Liver (tissue), 9 donors: Measurements from ENCODE around the gene TP73. TPM values are rescaled to one million over a fixed set of nuclear protein-coding genes. Genes with fewer than 3 reads are reported as not detected.

ENCODE experiments used
- DNase-seq: peaks from one replicate; pipeline ENCODE4 v3.0.0-alpha.2; 2017; ENCODE audit warnings: low spot score
- H3K27ac ChIP-seq, 2 donors: one replicate each; pipeline ENCODE4 v1.7.0; 2013; ENCODE audit warnings: inconsistent platforms in 2 of 2, low read length in 2 of 2, control low read depth in 1 of 2, low read depth in 1 of 2, mild to moderate bottlenecking in 1 of 2
- H3K27me3 ChIP-seq, 4 donors: one replicate each; pipeline versions ENCODE4 v1.6.1 to v1.7.0; 2013; ENCODE audit warnings: low read length in 3 of 4, inconsistent platforms in 1 of 4, mild to moderate bottlenecking in 1 of 4, moderate library complexity in 1 of 4; ENCODE audit not compliant: control insufficient read depth in 4 of 4, insufficient read depth in 4 of 4
- H3K36me3 ChIP-seq, 4 donors: one replicate each; pipeline versions ENCODE4 v1.6.1 to v1.7.0; 2013; ENCODE audit warnings: low read length in 3 of 4, mild to moderate bottlenecking in 3 of 4, low read depth in 1 of 4, moderate library complexity in 1 of 4; ENCODE audit not compliant: control insufficient read depth in 4 of 4, insufficient read depth in 3 of 4
- H3K4me1 ChIP-seq, 4 donors: one replicate each; pipeline versions ENCODE4 v1.6.1 to v1.7.0; 2013; ENCODE audit warnings: low read length in 3 of 4, mild to moderate bottlenecking in 3 of 4, moderate library complexity in 1 of 4; ENCODE audit not compliant: control insufficient read depth in 4 of 4, insufficient read depth in 4 of 4
- H3K4me3 ChIP-seq, 3 donors: one replicate each; pipeline versions ENCODE4 v1.6.1 to v1.7.0; 2013; ENCODE audit warnings: low read length in 3 of 3, control low read depth in 1 of 3, low read depth in 1 of 3, mild to moderate bottlenecking in 1 of 3
- H3K9ac ChIP-seq, 2 donors: one replicate each; pipeline ENCODE4 v1.7.0; 2013; ENCODE audit warnings: low read length in 2 of 2, mild to moderate bottlenecking in 2 of 2, moderate library complexity in 2 of 2, control low read depth in 1 of 2, low read depth in 1 of 2
- H3K9me3 ChIP-seq, 4 donors: one replicate each; pipeline versions ENCODE4 v1.6.1 to v1.7.0; 2013; ENCODE audit warnings: low read length in 3 of 4; ENCODE audit not compliant: control insufficient read depth in 4 of 4
- EGR1 ChIP-seq, 2 donors: IDR thresholded peaks; 2 replicates each; pipeline ENCODE4 v1.6.1; 2016 to 2018; ENCODE audit warnings: antibody characterized with exemption in 2 of 2, low read depth in 2 of 2
- FOXA1 ChIP-seq: IDR thresholded peaks from 2 replicates; pipeline ENCODE4 v1.6.1; 2016; ENCODE audit warnings: antibody characterized with exemption
- FOXA2 ChIP-seq: IDR thresholded peaks from 2 replicates; pipeline ENCODE4 v1.6.1; 2016; ENCODE audit warnings: antibody characterized with exemption
- GABPA ChIP-seq, 2 donors: IDR thresholded peaks in 1 of 2; conservative IDR thresholded peaks in 1 of 2; 2 replicates each; pipeline ENCODE4 v1.6.1; 2016; ENCODE audit warnings: antibody characterized with exemption in 2 of 2, mild to moderate bottlenecking in 1 of 2, moderate library complexity in 1 of 2
- HNF4A ChIP-seq, 2 donors: conservative IDR thresholded peaks; 2 replicates each; pipeline ENCODE4 v1.6.1; 2016; ENCODE audit warnings: antibody characterized with exemption in 2 of 2, mild to moderate bottlenecking in 2 of 2
- HNF4G ChIP-seq: IDR thresholded peaks from 2 replicates; pipeline ENCODE4 v1.6.1; 2016; ENCODE audit warnings: antibody characterized with exemption
- JUND ChIP-seq, 2 donors: IDR thresholded peaks; 2 replicates each; pipeline ENCODE4 v1.6.1; 2016; ENCODE audit warnings: antibody characterized with exemption in 2 of 2
- MAX ChIP-seq: IDR thresholded peaks from 2 replicates; pipeline ENCODE4 v1.6.1; 2016; ENCODE audit warnings: antibody characterized with exemption
- NR2F2 ChIP-seq: IDR thresholded peaks from 2 replicates; pipeline ENCODE4 v1.6.1; 2016; ENCODE audit warnings: antibody characterized with exemption
- RAD21 ChIP-seq, 2 donors: IDR thresholded peaks; 2 replicates each; pipeline ENCODE4 v1.6.1; 2016; ENCODE audit warnings: antibody characterized with exemption in 2 of 2, mild to moderate bottlenecking in 2 of 2
- RXRA ChIP-seq, 2 donors: IDR thresholded peaks; 2 replicates each; pipeline ENCODE4 v1.6.1; 2017 to 2018; ENCODE audit warnings: antibody characterized with exemption in 2 of 2, mild to moderate bottlenecking in 1 of 2
- SP1 ChIP-seq: IDR thresholded peaks from 2 replicates; pipeline ENCODE4 v1.6.1; 2018; ENCODE audit warnings: antibody characterized with exemption, mild to moderate bottlenecking
- TAF1 ChIP-seq: conservative IDR thresholded peaks from 2 replicates; pipeline ENCODE4 v1.6.1; 2016; ENCODE audit warnings: antibody characterized with exemption, mild to moderate bottlenecking
- YY1 ChIP-seq: IDR thresholded peaks from 2 replicates; pipeline ENCODE4 v1.6.1; 2016; ENCODE audit warnings: antibody characterized with exemption, mild to moderate bottlenecking
- WGBS: extraction: QIAGEN DNeasy Blood & Tissue Kit; methylation state at CpG from one replicate; pipeline ENCODE4 v1.1.7; 2013; 5-methylcytosine and 5-hydroxymethylcytosine counted together
- polyA plus RNA-seq, 2 donors: library from polyadenylated mRNA; stranded (reverse) in 1 of 2; unstranded in 1 of 2; fragments of 200-250 nt in 1 of 2; fragments of >200 nt in 1 of 2; fragmentation: Nextera tagmentation in 1 of 2; extraction: Ambion mirVana in 1 of 2; gene quantifications; one replicate each; pipeline versions ENCODE4 v1.2.1 to v1.2.3, GENCODE V29; 2013 to 2015
- total RNA-seq, 2 donors: library from RNA; depleted of rRNA; stranded (reverse); fragments of >200 nt; gene quantifications; one replicate each; pipeline ENCODE4 v1.2.3, GENCODE V29; 2014
- TF ChIP-seq, protein P1 (sequence below): IDR thresholded peaks from 2 replicates; pipeline ENCODE4 v1.6.1; 2016; ENCODE audit warnings: antibody characterized with exemption, mild to moderate bottlenecking
- TF ChIP-seq, protein P2 (sequence below): fragments of 150-350 bp; IDR thresholded peaks from 2 replicates; pipeline ENCODE4 v1.5.1; 2017; ENCODE audit warnings: improper control_type of control experiment, low read depth, low read length; ENCODE audit not compliant: missing input control
- TF ChIP-seq, protein P3 (sequence below): IDR thresholded peaks from 2 replicates; pipeline ENCODE4 v1.6.1; 2016; ENCODE audit warnings: antibody characterized with exemption
- TF ChIP-seq, protein P4 (sequence below): IDR thresholded peaks from 2 replicates; pipeline ENCODE4 v1.6.1; 2016; ENCODE audit warnings: antibody characterized with exemption
- donor health status: healthy.
- donor health status: healthy.
- donor health status: healthy.
- donor health status: healthy.
- donor health status: healthy.

TP73 gene
- total and polyA plus RNA-seq, 4 donors = 0.08 to 0.29 (median 0.18) TPM

DNA sequence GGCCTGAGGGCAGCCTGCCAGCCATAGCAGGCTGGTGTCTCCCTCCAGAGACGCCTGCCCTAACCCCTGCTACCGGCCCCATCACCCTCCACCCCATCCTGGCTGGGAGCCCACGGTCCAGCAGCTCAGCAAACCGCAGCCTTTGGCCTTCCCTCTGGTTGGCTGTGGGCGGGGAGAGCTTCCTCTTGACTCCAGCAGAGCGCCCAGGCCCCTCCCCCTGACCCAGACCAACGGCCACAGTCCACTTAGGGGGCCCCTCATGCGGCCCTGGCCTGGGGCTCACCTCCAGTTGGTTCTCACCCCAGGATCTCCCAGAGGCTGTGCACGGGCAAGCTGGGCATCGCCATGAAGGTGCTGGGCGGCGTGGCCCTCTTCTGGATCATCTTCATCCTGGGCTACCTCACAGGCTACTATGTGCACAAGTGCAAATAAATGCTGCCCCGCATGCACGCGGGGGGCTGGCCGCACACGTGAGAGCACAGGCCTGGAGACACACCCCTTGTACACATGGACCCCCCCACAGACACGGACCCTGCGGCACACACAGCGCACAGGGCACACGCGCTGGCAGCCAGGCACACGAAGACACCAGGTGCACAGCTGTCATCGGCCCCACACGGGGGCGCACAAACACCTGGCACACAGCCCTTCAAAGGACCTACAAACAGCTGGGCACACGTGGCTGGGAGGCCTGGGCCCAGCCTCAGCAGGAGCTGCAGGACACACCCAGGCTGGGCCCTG is 123.3 kb downstream of the TP73 start:
- TF ChIP-seq HNF4A (conservative IDR thresholded peaks at IDR 0.05) = peak in 1 of 2 donors; percentile 57
- TF ChIP-seq FOXA2 = no peak
- TF ChIP-seq NR2F2 = no peak
- TF ChIP-seq, protein P1, sequence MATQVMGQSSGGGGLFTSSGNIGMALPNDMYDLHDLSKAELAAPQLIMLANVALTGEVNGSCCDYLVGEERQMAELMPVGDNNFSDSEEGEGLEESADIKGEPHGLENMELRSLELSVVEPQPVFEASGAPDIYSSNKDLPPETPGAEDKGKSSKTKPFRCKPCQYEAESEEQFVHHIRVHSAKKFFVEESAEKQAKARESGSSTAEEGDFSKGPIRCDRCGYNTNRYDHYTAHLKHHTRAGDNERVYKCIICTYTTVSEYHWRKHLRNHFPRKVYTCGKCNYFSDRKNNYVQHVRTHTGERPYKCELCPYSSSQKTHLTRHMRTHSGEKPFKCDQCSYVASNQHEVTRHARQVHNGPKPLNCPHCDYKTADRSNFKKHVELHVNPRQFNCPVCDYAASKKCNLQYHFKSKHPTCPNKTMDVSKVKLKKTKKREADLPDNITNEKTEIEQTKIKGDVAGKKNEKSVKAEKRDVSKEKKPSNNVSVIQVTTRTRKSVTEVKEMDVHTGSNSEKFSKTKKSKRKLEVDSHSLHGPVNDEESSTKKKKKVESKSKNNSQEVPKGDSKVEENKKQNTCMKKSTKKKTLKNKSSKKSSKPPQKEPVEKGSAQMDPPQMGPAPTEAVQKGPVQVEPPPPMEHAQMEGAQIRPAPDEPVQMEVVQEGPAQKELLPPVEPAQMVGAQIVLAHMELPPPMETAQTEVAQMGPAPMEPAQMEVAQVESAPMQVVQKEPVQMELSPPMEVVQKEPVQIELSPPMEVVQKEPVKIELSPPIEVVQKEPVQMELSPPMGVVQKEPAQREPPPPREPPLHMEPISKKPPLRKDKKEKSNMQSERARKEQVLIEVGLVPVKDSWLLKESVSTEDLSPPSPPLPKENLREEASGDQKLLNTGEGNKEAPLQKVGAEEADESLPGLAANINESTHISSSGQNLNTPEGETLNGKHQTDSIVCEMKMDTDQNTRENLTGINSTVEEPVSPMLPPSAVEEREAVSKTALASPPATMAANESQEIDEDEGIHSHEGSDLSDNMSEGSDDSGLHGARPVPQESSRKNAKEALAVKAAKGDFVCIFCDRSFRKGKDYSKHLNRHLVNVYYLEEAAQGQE = no peak
- no peak for TF ChIP-seq GABPA (IDR thresholded peaks at IDR 0.05 in 1 of 2, conservative IDR thresholded peaks at IDR 0.05 in 1 of 2)
- TF ChIP-seq, protein P2, sequence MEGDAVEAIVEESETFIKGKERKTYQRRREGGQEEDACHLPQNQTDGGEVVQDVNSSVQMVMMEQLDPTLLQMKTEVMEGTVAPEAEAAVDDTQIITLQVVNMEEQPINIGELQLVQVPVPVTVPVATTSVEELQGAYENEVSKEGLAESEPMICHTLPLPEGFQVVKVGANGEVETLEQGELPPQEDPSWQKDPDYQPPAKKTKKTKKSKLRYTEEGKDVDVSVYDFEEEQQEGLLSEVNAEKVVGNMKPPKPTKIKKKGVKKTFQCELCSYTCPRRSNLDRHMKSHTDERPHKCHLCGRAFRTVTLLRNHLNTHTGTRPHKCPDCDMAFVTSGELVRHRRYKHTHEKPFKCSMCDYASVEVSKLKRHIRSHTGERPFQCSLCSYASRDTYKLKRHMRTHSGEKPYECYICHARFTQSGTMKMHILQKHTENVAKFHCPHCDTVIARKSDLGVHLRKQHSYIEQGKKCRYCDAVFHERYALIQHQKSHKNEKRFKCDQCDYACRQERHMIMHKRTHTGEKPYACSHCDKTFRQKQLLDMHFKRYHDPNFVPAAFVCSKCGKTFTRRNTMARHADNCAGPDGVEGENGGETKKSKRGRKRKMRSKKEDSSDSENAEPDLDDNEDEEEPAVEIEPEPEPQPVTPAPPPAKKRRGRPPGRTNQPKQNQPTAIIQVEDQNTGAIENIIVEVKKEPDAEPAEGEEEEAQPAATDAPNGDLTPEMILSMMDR = peak; percentile 28
- no peak for TF ChIP-seq MAX
- peak; percentile 27 for TF ChIP-seq SP1
- peak; percentile 25 to 26 for TF ChIP-seq RXRA (IDR thresholded peaks at IDR 0.05)
- TF ChIP-seq FOXA1 = no peak
- TF ChIP-seq, protein P3, sequence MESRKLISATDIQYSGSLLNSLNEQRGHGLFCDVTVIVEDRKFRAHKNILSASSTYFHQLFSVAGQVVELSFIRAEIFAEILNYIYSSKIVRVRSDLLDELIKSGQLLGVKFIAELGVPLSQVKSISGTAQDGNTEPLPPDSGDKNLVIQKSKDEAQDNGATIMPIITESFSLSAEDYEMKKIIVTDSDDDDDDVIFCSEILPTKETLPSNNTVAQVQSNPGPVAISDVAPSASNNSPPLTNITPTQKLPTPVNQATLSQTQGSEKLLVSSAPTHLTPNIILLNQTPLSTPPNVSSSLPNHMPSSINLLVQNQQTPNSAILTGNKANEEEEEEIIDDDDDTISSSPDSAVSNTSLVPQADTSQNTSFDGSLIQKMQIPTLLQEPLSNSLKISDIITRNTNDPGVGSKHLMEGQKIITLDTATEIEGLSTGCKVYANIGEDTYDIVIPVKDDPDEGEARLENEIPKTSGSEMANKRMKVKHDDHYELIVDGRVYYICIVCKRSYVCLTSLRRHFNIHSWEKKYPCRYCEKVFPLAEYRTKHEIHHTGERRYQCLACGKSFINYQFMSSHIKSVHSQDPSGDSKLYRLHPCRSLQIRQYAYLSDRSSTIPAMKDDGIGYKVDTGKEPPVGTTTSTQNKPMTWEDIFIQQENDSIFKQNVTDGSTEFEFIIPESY = no peak
- TF ChIP-seq, protein P4, sequence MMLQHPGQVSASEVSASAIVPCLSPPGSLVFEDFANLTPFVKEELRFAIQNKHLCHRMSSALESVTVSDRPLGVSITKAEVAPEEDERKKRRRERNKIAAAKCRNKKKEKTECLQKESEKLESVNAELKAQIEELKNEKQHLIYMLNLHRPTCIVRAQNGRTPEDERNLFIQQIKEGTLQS = no peak
- no peak for TF ChIP-seq YY1
- no peak for TF ChIP-seq TAF1
- no peak for TF ChIP-seq EGR1 (IDR thresholded peaks at IDR 0.05; ENCODE audit: low read depth in 2 of 2)
- TF ChIP-seq RAD21 (IDR thresholded peaks at IDR 0.05) = peak in 1 of 2 donors; percentile 49
- TF ChIP-seq JUND (IDR thresholded peaks at IDR 0.05) = no peak
- no peak for TF ChIP-seq HNF4G
- Histone ChIP-seq H3K27me3 (no peaks in the 10 kb centered on the region), H3K4me3 (no peak overlapping the region), H3K27ac (peak overlapping the region; percentile 24 to 59), H3K36me3 (peaks cover 4 to 17% (median 13%) of the 10 kb centered on the region in 4 donors), H3K9me3 (no peaks in the 10 kb centered on the region), H3K9ac (no peak overlapping the region), H3K4me1 (peaks cover 22 to 48% (median 40%) of the 10 kb centered on the region in 4 donors)
- WGBS = 15% methylated on average over 27 of the region's 27 CpGs
- peak; percentile 90 for DNase-seq
